Stimulated activated CD8-positive, alpha-beta memory T cell treated with anti-CD3 and anti-CD28 coated beads, Interleukin-4, amount 100 ng/mL, for 4 hours (primary cell): ENCODE data around the gene AGRN.

ENCODE experiments used
- DNase-seq, 2 donors: peaks; one replicate each; pipeline ENCODE4 v3.0.0-alpha.2; 2020; ENCODE audit warnings: low read depth in 2 of 2, low spot score in 1 of 2

AGRN gene

DNA sequence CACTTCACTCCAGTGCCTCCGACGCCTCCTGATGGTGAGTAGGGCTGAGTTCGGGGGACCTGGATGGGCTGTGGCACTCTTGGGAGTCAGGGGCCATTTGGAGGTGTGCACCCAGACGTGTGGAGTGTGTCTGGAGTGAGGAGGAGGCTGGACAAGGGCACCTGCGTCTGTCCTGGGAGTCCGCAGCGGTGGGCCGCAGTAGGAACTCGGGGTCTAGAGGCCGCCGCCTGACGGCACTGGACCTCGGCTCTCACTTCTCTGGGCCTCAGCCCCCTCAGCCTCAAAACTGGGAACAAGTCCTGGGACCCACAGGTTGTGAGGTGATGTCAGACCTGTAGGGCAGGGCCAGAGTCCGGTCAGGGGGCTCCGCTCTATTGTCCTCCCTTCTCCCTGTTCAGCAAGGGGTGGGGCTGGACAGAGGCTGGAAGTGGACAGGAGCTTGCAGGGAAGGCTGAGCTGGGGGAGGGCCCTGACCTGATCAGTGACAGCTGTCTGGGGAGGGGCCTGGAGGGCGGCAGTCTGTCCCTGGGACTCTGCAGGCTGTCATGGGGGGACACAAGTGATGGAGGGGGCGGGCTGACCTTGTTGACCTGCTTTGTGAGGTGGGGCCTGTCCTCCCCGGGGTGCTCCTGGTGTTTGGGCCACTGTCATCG, 15.5 kb downstream of the AGRN start:
- DNase-seq = no peak

DNA sequence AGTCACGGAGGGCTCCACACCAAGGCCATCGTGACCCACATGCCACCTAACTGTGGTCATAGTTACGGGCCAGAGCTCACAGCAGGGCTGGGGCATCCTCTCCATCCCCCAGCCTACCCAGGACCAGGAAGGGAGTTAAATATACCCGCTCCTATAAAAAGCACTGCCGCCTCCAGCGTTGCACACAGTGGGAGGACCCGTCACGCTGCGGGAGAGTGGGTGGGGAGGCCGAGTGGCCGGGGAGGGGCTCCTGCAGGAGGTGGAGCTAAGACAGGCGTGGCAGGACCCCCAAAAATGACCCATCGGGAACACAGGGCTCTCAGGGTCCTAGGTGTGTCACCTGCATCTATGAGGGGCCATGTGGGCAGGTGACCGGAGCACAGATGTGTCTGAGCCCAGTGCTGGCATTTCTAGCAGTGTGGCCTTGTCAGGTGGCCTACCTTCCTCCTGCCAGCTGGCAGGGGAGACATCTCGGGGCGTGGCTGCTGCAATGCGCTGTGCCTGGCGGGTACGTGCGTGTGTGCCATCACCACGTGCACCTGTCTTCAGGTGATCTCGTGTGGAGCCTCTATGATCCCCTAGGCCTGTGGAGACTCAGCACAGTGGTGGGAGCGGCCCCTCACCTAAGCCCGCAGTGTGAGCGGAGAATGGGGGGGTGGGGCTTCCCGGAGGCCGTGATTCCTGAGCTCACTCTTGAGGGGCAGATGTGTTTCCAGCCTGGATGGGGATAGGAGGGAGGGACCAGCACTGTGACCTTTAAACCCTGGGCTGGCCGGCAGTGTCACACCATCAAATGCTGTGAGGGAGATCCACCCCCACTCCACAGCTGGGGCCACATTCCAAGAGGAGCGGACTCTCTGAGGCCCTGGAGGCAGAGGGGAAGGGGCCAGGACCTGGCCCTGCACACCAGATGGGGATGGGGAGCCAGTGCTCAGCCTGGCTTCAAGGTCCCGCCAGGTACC, 17.7 kb downstream of the AGRN start:
- no peak for DNase-seq

DNA sequence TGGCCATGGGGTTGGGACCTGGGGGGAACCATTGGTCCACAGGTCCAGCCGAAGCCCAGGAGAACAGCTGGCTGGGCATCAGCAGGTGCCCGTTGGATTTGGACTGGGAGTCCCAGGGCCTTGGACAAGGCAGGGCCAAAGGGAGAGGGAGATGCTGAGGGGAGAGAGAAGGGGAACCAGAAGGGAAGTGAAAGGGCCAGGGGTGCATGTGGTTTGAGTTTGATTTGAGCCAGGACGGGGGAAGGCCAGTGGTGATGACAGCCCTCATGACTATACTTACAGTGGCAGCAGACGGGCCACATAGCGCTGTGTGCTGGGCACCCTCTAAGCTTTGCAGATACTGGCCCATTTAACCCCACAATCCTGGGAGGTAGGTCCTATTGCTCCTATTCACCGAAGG, 18.8 kb downstream of the AGRN start:
- DNase-seq = no peak

DNA sequence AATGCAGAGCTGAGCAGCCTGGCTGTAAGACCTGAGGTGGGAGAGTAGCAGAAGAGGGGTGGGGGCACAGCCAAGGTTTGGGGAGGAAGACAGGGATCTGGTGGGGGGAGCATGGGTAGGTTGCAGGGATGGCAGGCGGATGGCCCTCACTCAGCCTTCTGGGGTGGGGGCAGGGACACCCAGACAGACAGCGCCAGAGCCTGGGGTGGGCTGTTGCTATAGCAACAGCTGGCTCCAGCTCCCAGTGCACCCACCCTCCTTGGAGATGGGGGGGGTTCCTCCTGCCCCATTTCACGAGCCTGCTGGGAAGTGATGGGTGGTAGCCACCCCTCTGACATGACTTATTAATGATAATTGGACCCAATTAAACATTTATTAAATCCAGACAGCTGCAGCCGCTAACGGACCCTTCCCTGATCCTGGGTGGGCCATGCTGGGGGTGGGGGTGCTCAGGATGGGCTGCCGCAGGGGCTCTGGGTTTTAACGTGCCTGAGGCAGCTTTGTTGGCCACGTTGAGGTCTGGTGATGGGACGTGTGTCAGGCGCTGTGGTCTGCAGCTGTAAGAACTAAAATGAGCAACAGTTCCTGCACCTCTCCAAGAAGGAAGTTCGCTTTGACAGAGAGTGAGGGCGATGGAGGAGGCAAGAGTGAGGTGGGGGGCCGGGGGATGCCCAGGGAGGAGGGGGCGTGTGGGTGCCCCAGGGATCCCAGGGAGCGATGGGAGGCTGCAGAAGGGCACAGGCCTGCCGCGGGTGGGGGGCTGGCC, 19.4 kb downstream of the AGRN start:
- no peak for DNase-seq

DNA sequence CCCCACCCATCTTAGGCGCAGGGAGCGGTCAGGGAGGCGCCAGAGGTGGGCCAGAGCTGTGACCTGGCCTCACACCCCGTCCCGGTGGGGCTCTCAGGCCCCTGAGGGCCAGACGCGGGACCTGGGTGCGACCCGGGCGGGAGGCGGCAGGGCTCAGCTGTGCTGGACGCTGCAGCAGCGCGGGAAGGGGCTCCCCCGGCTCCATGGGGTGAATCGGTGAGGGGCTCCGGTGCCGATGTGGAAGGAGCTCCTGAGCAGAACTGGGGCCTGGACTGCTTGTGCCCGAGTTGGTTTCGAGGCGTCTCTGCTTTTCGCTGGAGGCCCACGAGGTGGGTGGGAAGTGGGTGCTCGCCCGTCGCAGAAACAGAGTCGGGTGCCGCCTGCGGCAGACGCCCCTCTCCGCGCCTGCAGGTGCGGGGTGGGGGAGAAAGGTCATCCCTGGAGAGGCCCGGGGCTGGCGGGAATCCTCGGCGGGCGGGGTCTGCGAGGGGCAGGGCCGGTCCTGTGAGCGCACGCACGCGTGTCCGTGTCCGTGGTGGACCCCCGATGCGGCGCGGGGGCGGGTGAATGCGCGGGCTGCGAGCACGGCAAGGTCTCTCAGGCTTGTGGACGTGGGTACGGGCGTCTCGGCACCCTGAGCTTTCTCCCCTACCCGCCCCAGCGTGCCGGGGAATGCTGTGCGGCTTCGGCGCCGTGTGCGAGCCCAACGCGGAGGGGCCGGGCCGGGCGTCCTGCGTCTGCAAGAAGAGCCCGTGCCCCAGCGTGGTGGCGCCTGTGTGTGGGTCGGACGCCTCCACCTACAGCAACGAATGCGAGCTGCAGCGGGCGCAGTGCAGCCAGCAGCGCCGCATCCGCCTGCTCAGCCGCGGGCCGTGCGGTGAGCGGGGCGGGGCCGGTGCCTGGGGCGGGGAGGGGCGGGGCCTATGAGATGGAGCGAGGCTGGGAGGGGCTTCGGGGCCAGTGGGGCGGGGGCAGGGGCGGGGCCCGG, 20.4 kb downstream of the AGRN start:
- peak; percentile 31 to 59 for DNase-seq

DNA sequence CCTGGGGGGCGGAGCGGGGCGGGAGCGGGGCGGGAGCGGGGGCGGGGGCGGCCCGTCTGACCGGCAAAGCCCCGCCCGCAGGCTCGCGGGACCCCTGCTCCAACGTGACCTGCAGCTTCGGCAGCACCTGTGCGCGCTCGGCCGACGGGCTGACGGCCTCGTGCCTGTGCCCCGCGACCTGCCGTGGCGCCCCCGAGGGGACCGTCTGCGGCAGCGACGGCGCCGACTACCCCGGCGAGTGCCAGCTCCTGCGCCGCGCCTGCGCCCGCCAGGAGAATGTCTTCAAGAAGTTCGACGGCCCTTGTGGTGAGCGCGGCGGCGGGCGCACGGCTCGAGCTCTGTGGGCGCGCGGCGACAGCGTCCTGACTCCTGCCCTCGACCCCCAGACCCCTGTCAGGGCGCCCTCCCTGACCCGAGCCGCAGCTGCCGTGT, 21.2 kb downstream of the AGRN start:
- no peak for DNase-seq

DNA sequence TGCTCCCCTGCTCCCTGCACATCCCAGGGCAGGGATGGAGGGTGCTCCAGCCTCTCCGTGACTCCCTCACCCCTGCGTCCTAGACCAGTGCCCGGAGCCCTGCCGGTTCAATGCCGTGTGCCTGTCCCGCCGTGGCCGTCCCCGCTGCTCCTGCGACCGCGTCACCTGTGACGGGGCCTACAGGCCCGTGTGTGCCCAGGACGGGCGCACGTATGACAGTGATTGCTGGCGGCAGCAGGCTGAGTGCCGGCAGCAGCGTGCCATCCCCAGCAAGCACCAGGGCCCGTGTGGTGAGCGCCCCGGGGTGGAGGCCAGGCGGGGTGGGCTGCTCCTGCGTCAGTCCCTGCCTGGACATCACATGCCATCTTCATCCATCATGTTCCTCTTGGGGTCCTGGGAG, 22.0 kb downstream of the AGRN start:
- no peak for DNase-seq

DNA sequence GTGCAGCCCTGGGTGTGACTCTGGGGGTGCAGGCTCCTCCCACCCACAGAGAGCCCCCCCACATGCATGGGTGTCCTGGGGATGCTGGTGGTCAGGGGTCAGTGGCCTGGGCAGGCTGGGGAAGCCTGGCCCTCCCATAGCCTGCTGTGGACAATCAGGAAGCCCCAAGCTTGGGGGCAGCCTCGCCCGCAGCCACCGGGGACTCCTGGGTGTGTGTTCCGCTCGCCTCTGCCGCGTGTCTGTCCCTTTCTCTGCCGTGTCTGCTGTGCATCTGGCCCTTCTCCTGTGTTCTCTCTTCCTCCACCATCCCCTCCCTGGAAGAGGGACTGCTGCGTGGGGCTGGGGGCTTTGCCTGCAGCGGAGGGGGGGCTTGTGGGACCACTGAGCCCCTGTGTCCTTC, 22.9 kb downstream of the AGRN start:
- DNase-seq = no peak

DNA sequence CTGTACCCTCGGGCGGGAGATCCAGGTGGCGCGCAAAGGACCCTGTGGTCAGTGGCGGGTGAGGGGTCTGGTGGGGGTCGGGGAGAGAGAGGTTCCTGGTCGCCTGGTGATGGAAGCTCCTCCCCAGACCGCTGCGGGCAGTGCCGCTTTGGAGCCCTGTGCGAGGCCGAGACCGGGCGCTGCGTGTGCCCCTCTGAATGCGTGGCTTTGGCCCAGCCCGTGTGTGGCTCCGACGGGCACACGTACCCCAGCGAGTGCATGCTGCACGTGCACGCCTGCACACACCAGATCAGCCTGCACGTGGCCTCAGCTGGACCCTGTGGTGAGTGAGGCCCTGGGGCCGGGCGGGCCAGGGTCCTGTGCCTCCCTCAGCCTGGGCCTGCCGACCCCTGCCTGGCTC, 23.5 kb downstream of the AGRN start:
- DNase-seq = no peak

DNA sequence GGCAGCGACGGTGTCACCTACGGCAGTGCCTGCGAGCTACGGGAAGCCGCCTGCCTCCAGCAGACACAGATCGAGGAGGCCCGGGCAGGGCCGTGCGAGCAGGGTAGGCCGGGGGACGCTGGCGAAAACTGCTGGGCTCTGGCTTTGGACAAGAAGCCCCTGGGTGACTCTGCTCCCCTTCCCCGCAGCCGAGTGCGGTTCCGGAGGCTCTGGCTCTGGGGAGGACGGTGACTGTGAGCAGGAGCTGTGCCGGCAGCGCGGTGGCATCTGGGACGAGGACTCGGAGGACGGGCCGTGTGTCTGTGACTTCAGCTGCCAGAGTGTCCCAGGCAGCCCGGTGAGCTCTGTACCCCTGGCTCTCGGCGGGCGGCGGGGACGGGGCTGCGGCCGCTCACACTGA, 24.0 kb downstream of the AGRN start:
- no peak for DNase-seq

DNA sequence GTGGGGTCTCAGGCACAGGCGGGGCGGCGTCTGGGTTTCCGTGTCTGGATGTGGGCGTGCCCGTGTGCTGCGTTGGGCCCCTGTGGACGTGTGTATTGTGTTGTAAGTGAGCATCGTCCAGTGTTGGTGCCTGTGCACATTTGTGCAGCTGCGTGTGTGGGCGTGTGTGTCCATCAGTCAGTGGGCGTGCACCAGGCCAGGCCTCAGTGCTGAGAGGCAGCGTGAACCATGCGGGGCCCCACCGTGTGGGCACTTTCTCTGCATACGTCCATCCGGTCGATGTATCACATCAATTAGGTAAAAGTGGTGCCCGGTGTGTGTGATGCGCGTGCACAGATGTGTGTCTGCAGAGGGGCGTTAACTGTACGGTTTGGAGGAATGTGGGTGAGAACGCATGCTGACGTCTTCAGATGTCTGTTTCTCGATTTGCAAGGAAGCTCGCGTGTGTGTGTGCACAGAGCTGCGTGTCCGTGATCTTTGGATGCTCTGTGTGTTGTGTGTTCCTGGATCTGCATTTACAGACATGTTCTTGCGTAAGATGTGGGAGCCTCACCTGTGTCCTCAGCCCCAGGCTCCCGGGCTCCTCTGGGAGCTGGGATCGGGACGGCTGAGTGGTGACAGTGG, 24.6 kb downstream of the AGRN start:
- DNase-seq = no peak

DNA sequence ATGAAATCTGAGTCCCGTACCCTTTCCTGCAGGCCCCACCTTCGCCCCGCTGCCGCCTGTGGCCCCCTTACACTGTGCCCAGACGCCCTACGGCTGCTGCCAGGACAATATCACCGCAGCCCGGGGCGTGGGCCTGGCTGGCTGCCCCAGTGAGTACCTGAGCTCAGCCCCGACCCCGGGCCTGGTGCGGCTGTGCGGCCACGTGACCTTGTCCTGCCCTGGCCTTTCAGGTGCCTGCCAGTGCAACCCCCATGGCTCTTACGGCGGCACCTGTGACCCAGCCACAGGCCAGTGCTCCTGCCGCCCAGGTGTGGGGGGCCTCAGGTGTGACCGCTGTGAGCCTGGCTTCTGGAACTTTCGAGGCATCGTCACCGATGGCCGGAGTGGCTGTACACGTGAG, 25.2 kb downstream of the AGRN start:
- DNase-seq = no peak

DNA sequence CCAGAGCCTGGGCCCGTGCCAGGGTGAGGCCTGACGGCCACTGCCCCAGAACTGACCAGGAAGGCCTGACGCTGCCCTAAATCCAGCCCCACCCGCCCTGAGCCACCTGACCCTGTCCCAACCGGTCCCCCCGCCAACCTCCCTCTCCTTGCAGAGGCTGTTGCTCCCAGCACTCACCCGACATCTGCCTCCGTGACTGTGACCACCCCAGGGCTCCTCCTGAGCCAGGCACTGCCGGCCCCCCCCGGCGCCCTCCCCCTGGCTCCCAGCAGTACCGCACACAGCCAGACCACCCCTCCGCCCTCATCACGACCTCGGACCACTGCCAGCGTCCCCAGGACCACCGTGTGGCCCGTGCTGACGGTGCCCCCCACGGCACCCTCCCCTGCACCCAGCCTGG, 26.3 kb downstream of the AGRN start:
- DNase-seq = no peak

DNA sequence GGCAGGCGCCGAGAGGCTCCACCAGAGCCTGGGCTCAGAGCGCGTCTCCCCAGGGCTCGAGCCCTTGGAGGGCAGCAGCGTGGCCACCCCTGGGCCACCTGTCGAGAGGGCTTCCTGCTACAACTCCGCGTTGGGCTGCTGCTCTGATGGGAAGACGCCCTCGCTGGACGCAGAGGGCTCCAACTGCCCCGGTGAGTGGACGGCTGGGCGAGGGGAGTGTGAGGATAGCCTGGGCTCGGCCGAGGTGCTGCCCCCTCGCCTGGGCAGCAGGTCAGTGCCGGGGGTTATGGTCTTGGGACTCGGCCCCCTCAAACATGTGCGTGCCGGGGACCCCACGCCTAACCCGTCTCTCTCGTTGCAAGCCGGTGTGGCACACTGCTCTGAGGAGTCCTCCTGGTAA, 26.8 kb downstream of the AGRN start:
- DNase-seq = no peak

DNA sequence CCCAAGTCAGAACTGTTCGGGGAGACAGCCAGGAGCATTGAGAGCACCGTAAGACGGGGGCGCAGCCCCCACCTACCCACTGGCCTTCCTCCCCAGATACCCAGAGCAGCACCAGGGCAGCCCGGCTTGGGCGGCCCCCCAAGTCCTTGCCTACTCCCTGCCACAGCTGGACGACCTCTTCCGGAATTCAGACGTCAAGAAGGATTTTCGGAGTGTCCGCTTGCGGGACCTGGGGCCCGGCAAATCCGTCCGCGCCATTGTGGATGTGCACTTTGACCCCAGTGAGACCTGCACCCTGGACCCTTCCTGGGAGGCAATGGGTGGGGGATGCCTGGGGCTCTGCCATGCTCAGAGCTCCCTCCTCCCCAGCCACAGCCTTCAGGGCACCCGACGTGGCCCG, 27.5 kb downstream of the AGRN start:
- no peak for DNase-seq

DNA sequence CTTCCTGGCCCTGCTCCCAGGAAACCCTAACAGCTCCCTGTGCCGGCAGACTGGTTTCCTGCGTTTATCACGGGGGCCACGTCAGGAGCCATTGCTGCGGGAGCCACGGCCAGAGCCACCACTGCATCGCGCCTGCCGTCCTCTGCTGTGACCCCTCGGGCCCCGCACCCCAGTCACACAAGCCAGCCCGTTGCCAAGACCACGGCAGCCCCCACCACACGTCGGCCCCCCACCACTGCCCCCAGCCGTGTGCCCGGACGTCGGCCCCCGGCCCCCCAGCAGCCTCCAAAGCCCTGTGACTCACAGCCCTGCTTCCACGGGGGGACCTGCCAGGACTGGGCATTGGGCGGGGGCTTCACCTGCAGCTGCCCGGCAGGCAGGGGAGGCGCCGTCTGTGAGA, 28.0 kb downstream of the AGRN start:
- no peak for DNase-seq

DNA sequence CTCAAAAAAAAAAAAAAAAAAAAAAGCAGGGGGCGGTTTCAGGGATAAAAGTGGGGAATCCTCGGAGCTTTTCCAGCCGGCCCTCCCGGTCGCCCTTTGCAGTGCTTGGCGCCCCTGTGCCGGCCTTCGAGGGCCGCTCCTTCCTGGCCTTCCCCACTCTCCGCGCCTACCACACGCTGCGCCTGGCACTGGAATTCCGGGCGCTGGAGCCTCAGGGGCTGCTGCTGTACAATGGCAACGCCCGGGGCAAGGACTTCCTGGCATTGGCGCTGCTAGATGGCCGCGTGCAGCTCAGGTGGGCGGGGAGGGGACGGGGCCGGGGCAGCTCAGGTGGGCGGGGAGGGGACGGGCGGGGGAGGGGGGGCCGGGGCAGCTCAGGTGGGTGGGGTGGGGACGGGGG, 28.8 kb downstream of the AGRN start:
- no peak for DNase-seq

DNA sequence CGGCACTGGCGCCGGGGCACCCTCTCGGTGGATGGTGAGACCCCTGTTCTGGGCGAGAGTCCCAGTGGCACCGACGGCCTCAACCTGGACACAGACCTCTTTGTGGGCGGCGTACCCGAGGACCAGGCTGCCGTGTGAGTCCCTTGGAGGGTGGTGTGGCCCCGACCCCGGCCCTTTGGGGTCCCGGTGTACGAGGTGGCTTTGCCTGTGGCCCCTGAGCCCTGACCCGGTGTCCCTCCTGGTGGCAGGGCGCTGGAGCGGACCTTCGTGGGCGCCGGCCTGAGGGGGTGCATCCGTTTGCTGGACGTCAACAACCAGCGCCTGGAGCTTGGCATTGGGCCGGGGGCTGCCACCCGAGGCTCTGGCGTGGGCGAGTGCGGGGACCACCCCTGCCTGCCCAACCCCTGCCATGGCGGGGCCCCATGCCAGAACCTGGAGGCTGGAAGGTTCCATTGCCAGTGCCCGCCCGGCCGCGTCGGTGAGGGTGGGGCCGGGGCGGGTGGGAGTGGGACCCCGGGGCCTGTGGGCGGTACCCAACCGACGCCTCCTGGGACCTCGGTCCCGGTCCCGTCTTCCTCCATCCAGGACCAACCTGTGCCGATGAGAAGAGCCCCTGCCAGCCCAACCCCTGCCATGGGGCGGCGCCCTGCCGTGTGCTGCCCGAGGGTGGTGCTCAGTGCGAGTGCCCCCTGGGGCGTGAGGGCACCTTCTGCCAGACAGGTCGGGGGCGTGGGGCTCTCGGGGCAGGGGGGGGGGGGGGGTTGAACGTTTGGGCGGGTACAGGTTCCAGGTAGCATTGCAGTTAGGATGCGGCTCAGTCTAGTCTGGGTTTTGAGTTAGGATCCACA, 29.6 kb downstream of the AGRN start:
- DNase-seq = no peak

DNA sequence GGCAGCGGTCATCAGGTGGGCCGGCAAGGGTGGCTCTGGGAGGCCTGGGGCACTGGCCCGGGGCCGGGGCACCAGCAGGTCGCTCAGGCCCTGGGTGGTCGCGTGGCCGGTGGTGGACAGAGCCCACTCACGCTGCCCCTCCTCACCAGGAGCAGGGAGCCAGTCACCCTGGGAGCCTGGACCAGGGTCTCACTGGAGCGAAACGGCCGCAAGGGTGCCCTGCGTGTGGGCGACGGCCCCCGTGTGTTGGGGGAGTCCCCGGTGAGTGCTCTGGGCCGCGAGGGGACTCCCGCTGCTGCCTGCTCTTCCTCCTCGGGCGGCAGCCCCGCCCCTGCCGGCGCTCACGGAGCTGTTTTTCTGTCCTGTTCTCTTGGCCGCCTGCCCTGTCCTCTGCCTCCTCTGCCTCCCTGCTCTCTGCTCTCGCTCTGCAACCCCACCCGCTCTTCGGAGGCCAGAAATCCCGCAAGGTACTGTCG, 30.7 kb downstream of the AGRN start:
- DNase-seq = no peak
